Activated naive CD4-positive, alpha-beta T cell treated with Interleukin-2 at 50 U/mL for 16 hours (primary cell): ENCODE measurements around the gene TNFSF9.
"Not testable (repeated sequence)": the region's sequence is repeated elsewhere in the genome, so short reads cannot be mapped to it uniquely, and the experiment has no call there.

ENCODE experiments used
- DNase-seq: peaks from one replicate; pipeline ENCODE4 v3.0.0-alpha.2; 2020

TNFSF9 gene

GRCh38 chr19:6573350-6573749, 42.5 kb downstream of the TNFSF9 start:
- DNase-seq = no peak

- DNase-seq = no peak
Observed at GRCh38 chr19:6576869-6577475, 46.1 kb downstream of the TNFSF9 start.

GRCh38 chr19:6577476-6578125, 46.8 kb downstream of the TNFSF9 start:
- no peak for DNase-seq

- DNase-seq = no peak
Observed at GRCh38 chr19:6579450-6580178, 48.8 kb downstream of the TNFSF9 start.

- no peak for DNase-seq
Observed at GRCh38 chr19:6580313-6580712, 49.5 kb downstream of the TNFSF9 start.

- DNase-seq = not testable (repeated sequence)
Observed at GRCh38 chr19:6582515-6583484, 52.0 kb downstream of the TNFSF9 start.
